Endothelial cell of umbilical vein (primary cell): Measurements from ENCODE around the gene TRPM3. TPM values are rescaled to one million over a fixed set of nuclear protein-coding genes. Genes with fewer than 3 reads are reported as not detected.

ENCODE experiments used
- BruUV-seq: library from RNA; stranded (reverse); fragments of 400-500 nt; replicated peaks from 2 replicates; lab custom pipeline; 2021; lab: Mats Ljungman, UMichigan
- CTCF ChIA-PET: fragments of 300-600, 350-600 bp; sonication (Branson Sonifier 250); formaldehyde crosslinking; loops from one replicate; lab custom pipeline; 2021; ENCODE audit warnings: antibody characterized with exemption, inconsistent platforms; lab: Charles Lee
- POLR2A ChIA-PET: fragments of 300-600, 350-600 bp; sonication (Branson Sonifier 250); formaldehyde crosslinking; loops from one replicate; lab custom pipeline; 2021; ENCODE audit warnings: antibody characterized with exemption, inconsistent platforms; lab: Charles Lee
- DNase-seq: peaks from one replicate; pipeline ENCODE4 v3.0.0-alpha.2; 2011; ENCODE audit warnings: low read depth, low spot score
- FAIRE-seq: peaks from 2 replicates; lab custom pipeline; 2011; peaks lifted over from hg19 to GRCh38; lab: Jason Lieb, UNC
- H2AFZ ChIP-seq: 2 replicates; pipeline ENCODE4 v1.6.0; 2012; ENCODE audit warnings: low read depth, low read length, control low read depth, inconsistent platforms
- H3K27ac ChIP-seq: 2 replicates; pipeline ENCODE4 v1.5.1; 2011; ENCODE audit warnings: low read depth, mild to moderate bottlenecking, control low read depth, low read length, moderate library complexity; ENCODE audit not compliant: insufficient read depth
- H3K27me3 ChIP-seq, 2 experiments: 2 replicates each; pipeline versions ENCODE4 v1.6.0 to v1.6.1; 2011; ENCODE audit warnings: low read length in 2 of 2, mixed read lengths in 1 of 2; ENCODE audit not compliant: control insufficient read depth in 2 of 2, insufficient read depth in 2 of 2
- H3K36me3 ChIP-seq, 2 experiments: 2 replicates in 1 of 2; 3 replicates in 1 of 2; pipeline ENCODE4 v1.5.1; 2011; ENCODE audit warnings: low read length in 2 of 2, mild to moderate bottlenecking in 1 of 2, moderate library complexity in 1 of 2; ENCODE audit not compliant: control insufficient read depth in 2 of 2, insufficient read depth in 2 of 2; ENCODE audit errors: extremely low read depth in 1 of 2
- H3K4me1 ChIP-seq: 3 replicates; pipeline ENCODE4 v1.5.1; 2011; ENCODE audit warnings: mild to moderate bottlenecking, low read length; ENCODE audit not compliant: control insufficient read depth, insufficient read depth; ENCODE audit errors: extremely low read depth
- H3K4me2 ChIP-seq: 2 replicates; pipeline ENCODE4 v1.6.1; 2011; ENCODE audit warnings: low read length, control low read depth, mixed read lengths; ENCODE audit not compliant: insufficient read depth
- H3K4me3 ChIP-seq, 3 experiments: fragments of 200-600 bp in 1 of 3; sonication (generic), shearing (Covaris generic) in 1 of 3; replicated peaks in 1 of 3; 2 replicates each; pipeline ENCODE4 v1.5.1; 2011 to 2016; ENCODE audit warnings: control low read depth in 3 of 3, low read length in 3 of 3, mild to moderate bottlenecking in 2 of 3, inconsistent platforms in 1 of 3, low read depth in 1 of 3, moderate library complexity in 1 of 3; ENCODE audit not compliant: insufficient read depth in 1 of 3
- H3K79me2 ChIP-seq: 2 replicates; pipeline ENCODE4 v1.6.0; 2012; ENCODE audit warnings: low read length, inconsistent platforms; ENCODE audit not compliant: control insufficient read depth, insufficient read depth
- H3K9ac ChIP-seq: replicated peaks from 2 replicates; pipeline ENCODE3; 2011; ENCODE audit warnings: low read length, control low read depth; ENCODE audit not compliant: insufficient read depth; ENCODE audit errors: extremely low read depth
- H3K9me1 ChIP-seq: replicated peaks from 3 replicates; pipeline ENCODE4 v1.6.0; 2011; ENCODE audit warnings: mild to moderate bottlenecking, low read length; ENCODE audit not compliant: control insufficient read depth, insufficient read depth; ENCODE audit errors: extremely low read depth
- H3K9me3 ChIP-seq: replicated peaks from 2 replicates; pipeline ENCODE4 v1.5.1; 2012; ENCODE audit warnings: low read length, inconsistent platforms; ENCODE audit not compliant: control insufficient read depth, insufficient read depth
- H4K20me1 ChIP-seq: replicated peaks from 2 replicates; pipeline ENCODE3; 2011; ENCODE audit warnings: mild to moderate bottlenecking, low read length; ENCODE audit not compliant: control insufficient read depth, insufficient read depth; ENCODE audit errors: extremely low read depth
- EZH2 ChIP-seq: IDR thresholded peaks from 2 replicates; pipeline ENCODE4 v1.6.1; 2012; ENCODE audit warnings: borderline replicate concordance, low read depth, mild to moderate bottlenecking, moderate library complexity, low read length, inconsistent platforms; ENCODE audit not compliant: severe bottlenecking
- FOS ChIP-seq: IDR thresholded peaks from 2 replicates; pipeline ENCODE4 v1.6.1; 2011; ENCODE audit warnings: mild to moderate bottlenecking, low read length, moderate library complexity, borderline replicate concordance; ENCODE audit not compliant: insufficient read depth
- GATA2 ChIP-seq: IDR thresholded peaks from 2 replicates; pipeline ENCODE4 v1.7.0; 2011; ENCODE audit warnings: low read depth, mild to moderate bottlenecking, moderate library complexity, mixed read lengths, low read length; ENCODE audit not compliant: insufficient read length, insufficient read depth
- JUN ChIP-seq: IDR thresholded peaks from 2 replicates; pipeline ENCODE4 v1.6.1; 2011; ENCODE audit warnings: borderline replicate concordance, low read depth; ENCODE audit not compliant: insufficient read length, insufficient read depth
- MYC ChIP-seq: IDR thresholded peaks from one replicate; pipeline ENCODE4 v1.6.1; 2011; ENCODE audit warnings: mild to moderate bottlenecking, low read depth, low read length
- POLR2A ChIP-seq: IDR thresholded peaks from 2 replicates; pipeline ENCODE4 v1.6.1; 2012; ENCODE audit warnings: low read depth, mild to moderate bottlenecking, control low read depth, low read length
- POLR2AphosphoS5 ChIP-seq: IDR thresholded peaks from 2 replicates; pipeline ENCODE4 v1.6.1; 2012; ENCODE audit warnings: low read depth, mild to moderate bottlenecking, control low read depth, low read length, moderate library complexity; ENCODE audit not compliant: insufficient read depth
- dilution Hi-C: fragments of 300-500 bp; cut with MboI; formaldehyde crosslinking; loops from one replicate; pipeline ENCODE4 v1.15.0; 2019; ENCODE audit warnings: low sequenced_read_pairs; ENCODE audit not compliant: extremely low pct_ligation_motif_present
- intact Hi-C: fragments of 100-400 bp; cut with micrococcal nuclease; formaldehyde crosslinking; loops from one replicate; pipeline ENCODE4 v1.10.0; 2022
- polyA plus RNA-seq, 4 experiments: library from polyadenylated mRNA; depleted of rRNA in 3 of 4; stranded (reverse) in 3 of 4; unstranded in 1 of 4; fragments of >200 nt; gene quantifications; 2 replicates each; pipeline versions ENCODE4 v1.2.1 to v1.2.3, GENCODE V29; 2011 to 2012; ENCODE audit warnings: missing spikeins in 1 of 4
- total RNA-seq: library from RNA; stranded (reverse); gene quantifications from 2 replicates; pipeline ENCODE4 v1.2.3, GENCODE V29; 2021
- TF ChIP-seq, protein P1 (sequence below): IDR thresholded peaks from 2 replicates; pipeline ENCODE4 v1.6.1; 2011; ENCODE audit not compliant: insufficient read depth, insufficient read length
- TF ChIP-seq, protein P2 (sequence below), 2 donors: IDR thresholded peaks; 1 replicate in 1 of 2; 2 replicates in 1 of 2; pipeline ENCODE4 v1.5.1; 2011; ENCODE audit warnings: low read length in 2 of 2, mild to moderate bottlenecking in 2 of 2, moderate library complexity in 2 of 2, control low read depth in 1 of 2, inconsistent platforms in 1 of 2, low read depth in 1 of 2; ENCODE audit not compliant: insufficient read depth in 1 of 2; ENCODE audit errors: extremely low read depth in 1 of 2

Gene TRPM3
- total and polyA plus RNA-seq, 2 donors (not counting 3 experiments of a cell fraction or from before 2014, with no cell fraction given): 0.17 to 0.33 TPM

DNA sequence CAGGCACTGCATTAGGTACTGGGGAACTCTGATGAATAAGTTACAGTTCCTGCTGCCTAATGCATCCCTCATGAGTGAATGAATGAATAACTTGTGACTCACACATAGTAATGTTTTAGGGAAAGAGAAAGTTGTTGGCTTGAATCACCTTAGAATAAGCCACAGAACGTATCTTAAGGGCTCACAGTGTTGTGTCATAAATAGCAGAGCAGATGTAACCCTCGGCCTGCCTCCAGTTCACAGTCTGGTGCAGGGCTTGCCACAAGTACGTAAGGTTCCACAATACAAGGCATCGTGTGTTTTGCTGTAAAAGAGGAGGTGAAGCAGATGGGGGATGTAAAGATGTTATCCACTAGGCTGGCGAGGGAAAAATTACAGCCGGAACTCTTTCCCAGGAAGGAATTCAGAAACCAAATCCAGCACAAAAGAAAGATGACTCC is 218.7 kb downstream of the TRPM3 start:
- Histone ChIP-seq H3K4me1 (peaks cover 29% of the 10 kb centered on the region), H4K20me1 (no peaks in the 10 kb centered on the region), H3K79me2 (no peaks in the 10 kb centered on the region), H3K36me3 (no peaks in the 10 kb centered on the region), H3K9ac (peak overlapping the region; percentile 76), H3K9me3 (no peaks in the 10 kb centered on the region), H3K4me2 (peak overlapping the region; percentile 90), H3K27me3 (no peaks in the 10 kb centered on the region), H3K4me3 (peak overlapping the region in 2 of 3 experiments; percentile 20 to 57), H2AFZ (peak overlapping the region; percentile 85), H3K27ac (peak overlapping the region; percentile 95), H3K9me1 (no peaks in the 10 kb centered on the region)
- FAIRE-seq (no peak), DNase-seq (peak; percentile 87)
- TF ChIP-seq POLR2A (peak; percentile 61), MYC (no peak), GATA2 (peak; percentile 68), FOS (peak; percentile 90), JUN (peak; percentile 72), POLR2AphosphoS5 (peak; percentile 23), EZH2 (no peak)
- TF ChIP-seq, protein P1, sequence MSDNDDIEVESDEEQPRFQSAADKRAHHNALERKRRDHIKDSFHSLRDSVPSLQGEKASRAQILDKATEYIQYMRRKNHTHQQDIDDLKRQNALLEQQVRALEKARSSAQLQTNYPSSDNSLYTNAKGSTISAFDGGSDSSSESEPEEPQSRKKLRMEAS: no peak
- TF ChIP-seq, protein P2, sequence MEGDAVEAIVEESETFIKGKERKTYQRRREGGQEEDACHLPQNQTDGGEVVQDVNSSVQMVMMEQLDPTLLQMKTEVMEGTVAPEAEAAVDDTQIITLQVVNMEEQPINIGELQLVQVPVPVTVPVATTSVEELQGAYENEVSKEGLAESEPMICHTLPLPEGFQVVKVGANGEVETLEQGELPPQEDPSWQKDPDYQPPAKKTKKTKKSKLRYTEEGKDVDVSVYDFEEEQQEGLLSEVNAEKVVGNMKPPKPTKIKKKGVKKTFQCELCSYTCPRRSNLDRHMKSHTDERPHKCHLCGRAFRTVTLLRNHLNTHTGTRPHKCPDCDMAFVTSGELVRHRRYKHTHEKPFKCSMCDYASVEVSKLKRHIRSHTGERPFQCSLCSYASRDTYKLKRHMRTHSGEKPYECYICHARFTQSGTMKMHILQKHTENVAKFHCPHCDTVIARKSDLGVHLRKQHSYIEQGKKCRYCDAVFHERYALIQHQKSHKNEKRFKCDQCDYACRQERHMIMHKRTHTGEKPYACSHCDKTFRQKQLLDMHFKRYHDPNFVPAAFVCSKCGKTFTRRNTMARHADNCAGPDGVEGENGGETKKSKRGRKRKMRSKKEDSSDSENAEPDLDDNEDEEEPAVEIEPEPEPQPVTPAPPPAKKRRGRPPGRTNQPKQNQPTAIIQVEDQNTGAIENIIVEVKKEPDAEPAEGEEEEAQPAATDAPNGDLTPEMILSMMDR (IDR thresholded peaks at IDR 0.05; ENCODE audit: extremely low read depth in 1 of 2, insufficient read depth in 1 of 2, low read depth in 1 of 2, low read length in 2 of 2): no peak
- dilution Hi-C loops (no loop called here), intact Hi-C loops (loop anchor here (1.0 to 5.0 kb wide), 6 partner anchors 8 to 865 kb away; partner anchors contain the start of gene CEMIP2)
- ChIA-PET CTCF (interaction anchor here (2.5 kb wide), 1 partner anchor 22 kb away, joined by 8 read pairs; no protein-coding TSS in a partner anchor), POLR2A (no interaction called here)
- no TSS peak for BruUV-seq
